CD4-positive, alpha-beta T cell (primary cell): ENCODE data around the gene WNT9A. TPM values are rescaled to one million over a fixed set of nuclear protein-coding genes. Genes with fewer than 3 reads are reported as not detected.

ENCODE experiments used
- ATAC-seq: fragments of 200-7000 bp; cut with Tn5 transposase; one replicate; pipeline ENCODE4 v1.10.0; 2022; ENCODE audit warnings: mild to moderate bottlenecking; ENCODE audit not compliant: poor library complexity
- CTCF ChIA-PET: fragments of 350-600 bp; sonication (Branson Sonifier 250); formaldehyde crosslinking; loops from one replicate; lab custom pipeline; 2021; ENCODE audit warnings: antibody characterized with exemption, inconsistent platforms; lab: Charles Lee
- POLR2A ChIA-PET: fragments of 350-600 bp; sonication (Branson Sonifier 250); formaldehyde crosslinking; loops from one replicate; lab custom pipeline; 2021; ENCODE audit warnings: antibody characterized with exemption, inconsistent platforms; lab: Charles Lee
- DNase-seq, 14 experiments: peaks; one replicate each; pipeline ENCODE4 v3.0.0-alpha.2; 2013 to 2020; ENCODE audit warnings: mixed read lengths in 2 of 14
- H3K27ac ChIP-seq, 2 donors: one replicate each; pipeline versions ENCODE4 v1.5.1 to v1.7.0; 2013; ENCODE audit warnings: low read length in 2 of 2, low read depth in 1 of 2, mild to moderate bottlenecking in 1 of 2
- H3K27me3 ChIP-seq, 2 experiments: 1 replicate in 1 of 2; 2 replicates in 1 of 2; pipeline versions ENCODE4 v1.6.1 to v1.7.0; 2013; ENCODE audit warnings: low read length in 2 of 2, control low read depth in 1 of 2, mild to moderate bottlenecking in 1 of 2, moderate library complexity in 1 of 2; ENCODE audit not compliant: insufficient read depth in 2 of 2, control insufficient read depth in 1 of 2
- H3K36me3 ChIP-seq: one replicate; pipeline ENCODE4 v1.6.1; 2013; ENCODE audit warnings: low read length, control low read depth; ENCODE audit not compliant: insufficient read depth
- H3K4me1 ChIP-seq: one replicate; pipeline ENCODE4 v1.6.1; 2013; ENCODE audit warnings: low read length, control low read depth; ENCODE audit not compliant: insufficient read depth
- H3K4me3 ChIP-seq: one replicate; pipeline ENCODE4 v1.5.1; 2013; ENCODE audit warnings: mild to moderate bottlenecking, low read length, moderate library complexity
- H3K9me3 ChIP-seq, 2 experiments: 1 replicate in 1 of 2; 2 replicates in 1 of 2; pipeline versions ENCODE4 v1.6.1 to v1.7.0; 2013; ENCODE audit warnings: low read length in 2 of 2, mild to moderate bottlenecking in 2 of 2, control low read depth in 1 of 2, moderate library complexity in 1 of 2; ENCODE audit not compliant: control insufficient read depth in 1 of 2, insufficient read depth in 1 of 2
- H3K27ac Mint-ChIP-seq: one replicate; pipeline ENCODE4 v1.8.0; 2020; ENCODE audit warnings: mixed read lengths
- H3K27me3 Mint-ChIP-seq: one replicate; pipeline ENCODE4 v1.8.0; 2021; ENCODE audit warnings: mixed read lengths
- H3K36me3 Mint-ChIP-seq: one replicate; pipeline ENCODE4 v1.8.0; 2021; ENCODE audit warnings: low read depth, mixed read lengths
- H3K4me1 Mint-ChIP-seq: one replicate; pipeline ENCODE4 v1.8.0; 2021; ENCODE audit warnings: low read depth, mixed read lengths
- H3K4me3 Mint-ChIP-seq: one replicate; pipeline ENCODE4 v1.8.0; 2020; ENCODE audit warnings: mild to moderate bottlenecking, mixed read lengths
- H3K9me3 Mint-ChIP-seq: one replicate; pipeline ENCODE4 v1.8.0; 2020; ENCODE audit warnings: mixed read lengths
- intact Hi-C, 2 experiments: fragments of 100-400 bp; cut with DNase I in 1 of 2; cut with micrococcal nuclease in 1 of 2; formaldehyde crosslinking; loops; one replicate each; pipeline versions ENCODE4 v1.15.1 to v1.9.0; 2023 to 2025; cut with DNase I, micrococcal nuclease
- polyA plus RNA-seq, 2 donors: library from polyadenylated mRNA; unstranded; fragments of 120-200 nt; gene quantifications; one replicate each; pipeline ENCODE4 v1.2.1, GENCODE V29; 2013
- total RNA-seq, 174 experiments: library from RNA in 2 of 174; stranded (reverse) in 2 of 174; gene quantifications; one replicate each; pipeline ENCODE4 v1.2.3 and lab custom pipeline; 2021 to 2026
- TF ChIP-seq, protein P1 (sequence below): fragments of 200-600 bp; IDR thresholded peaks from one replicate; pipeline ENCODE4 v1.8.0; 2022; ENCODE audit warnings: antibody characterized with exemption, mild to moderate bottlenecking

WNT9A gene, protein sequence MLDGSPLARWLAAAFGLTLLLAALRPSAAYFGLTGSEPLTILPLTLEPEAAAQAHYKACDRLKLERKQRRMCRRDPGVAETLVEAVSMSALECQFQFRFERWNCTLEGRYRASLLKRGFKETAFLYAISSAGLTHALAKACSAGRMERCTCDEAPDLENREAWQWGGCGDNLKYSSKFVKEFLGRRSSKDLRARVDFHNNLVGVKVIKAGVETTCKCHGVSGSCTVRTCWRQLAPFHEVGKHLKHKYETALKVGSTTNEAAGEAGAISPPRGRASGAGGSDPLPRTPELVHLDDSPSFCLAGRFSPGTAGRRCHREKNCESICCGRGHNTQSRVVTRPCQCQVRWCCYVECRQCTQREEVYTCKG
- not detected for total RNA-seq
- polyA plus RNA-seq (2013, experiment 1 of 2), result 0.21 TPM
- polyA plus RNA-seq (2013, experiment 2 of 2), result 0.26 TPM
- total RNA-seq (lab: John Stamatoyannopoulos, UW), result 0 to 8.5 (median 0.22) reads per million in 172 experiments

DNA sequence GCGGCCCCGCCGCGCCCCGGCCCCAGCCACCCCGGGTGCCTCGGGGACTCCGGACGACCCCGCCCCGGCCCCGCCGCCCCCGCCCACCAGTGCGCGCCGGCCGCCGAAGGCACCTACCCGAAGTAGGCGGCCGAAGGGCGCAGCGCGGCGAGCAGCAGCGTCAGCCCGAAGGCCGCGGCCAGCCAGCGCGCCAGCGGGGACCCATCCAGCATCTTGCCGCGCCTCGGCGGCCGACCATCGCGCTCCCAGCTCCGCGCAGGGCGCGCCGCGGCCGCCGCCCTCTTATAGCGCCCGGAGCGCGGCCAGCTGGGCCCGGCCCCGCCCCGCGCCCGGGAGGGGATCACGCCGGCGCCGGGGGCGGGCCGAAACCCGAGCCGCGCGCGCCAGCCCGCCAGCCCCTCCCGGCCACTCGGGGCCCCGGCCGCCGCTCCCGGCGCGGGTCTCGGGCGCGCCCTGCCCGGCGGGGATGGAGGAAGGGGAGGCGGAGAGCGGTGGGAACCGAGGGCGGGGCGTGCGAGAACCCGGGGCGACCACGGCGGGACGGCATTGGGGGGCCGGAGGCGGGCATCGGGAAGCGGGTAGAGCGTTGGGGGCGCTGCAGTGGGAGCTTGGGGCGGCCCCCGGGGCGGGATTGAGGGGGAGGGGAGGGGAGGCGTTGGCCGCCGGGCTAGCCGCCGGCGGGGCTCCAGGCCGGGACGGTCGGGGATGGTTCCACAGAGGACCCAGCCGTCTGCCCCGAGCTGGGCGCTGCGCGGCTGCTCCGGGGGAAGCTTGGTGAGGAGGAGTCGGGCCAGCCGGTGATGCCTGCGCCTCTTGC, at the start of gene WNT9A:
WNT9A (minus strand) TSS at position 257 of the 817 bp plus-strand sequence; CDS start at position 212, 45 bp downstream.
- Mint-ChIP-seq H3K4me1 (no peaks in the 10 kb centered on the region), H3K27ac (no peak within 1 kb of the TSS), H3K9me3 (no peaks in the 10 kb centered on the region), H3K4me3 (peak within 1 kb of the TSS; percentile 66), H3K36me3 (no peaks in the 10 kb centered on the region), H3K27me3 (peaks cover 19% of the 10 kb centered on the region)
- Histone ChIP-seq H3K4me1 (peaks cover 22% of the 10 kb centered on the region), H3K27ac (no peak within 1 kb of the TSS), H3K4me3 (peak within 1 kb of the TSS; percentile 33), H3K27me3 (peaks cover 13 to 19% of the 10 kb centered on the region in 2 experiments), H3K9me3 (peaks cover 0 to 15% of the 10 kb centered on the region in 2 experiments), H3K36me3 (no peaks in the 10 kb centered on the region)
- ChIA-PET CTCF (interaction anchor here (1.6 kb wide), 1 partner anchor 186 kb away, joined by 6 read pairs; no protein-coding TSS in a partner anchor), POLR2A (interaction anchor here (0.5 to 1.4 kb wide), 3 partner anchors 160 to 189 kb away, joined by 3 to 7 read pairs (median 6); no protein-coding TSS in a partner anchor)
- TF ChIP-seq, protein P1, sequence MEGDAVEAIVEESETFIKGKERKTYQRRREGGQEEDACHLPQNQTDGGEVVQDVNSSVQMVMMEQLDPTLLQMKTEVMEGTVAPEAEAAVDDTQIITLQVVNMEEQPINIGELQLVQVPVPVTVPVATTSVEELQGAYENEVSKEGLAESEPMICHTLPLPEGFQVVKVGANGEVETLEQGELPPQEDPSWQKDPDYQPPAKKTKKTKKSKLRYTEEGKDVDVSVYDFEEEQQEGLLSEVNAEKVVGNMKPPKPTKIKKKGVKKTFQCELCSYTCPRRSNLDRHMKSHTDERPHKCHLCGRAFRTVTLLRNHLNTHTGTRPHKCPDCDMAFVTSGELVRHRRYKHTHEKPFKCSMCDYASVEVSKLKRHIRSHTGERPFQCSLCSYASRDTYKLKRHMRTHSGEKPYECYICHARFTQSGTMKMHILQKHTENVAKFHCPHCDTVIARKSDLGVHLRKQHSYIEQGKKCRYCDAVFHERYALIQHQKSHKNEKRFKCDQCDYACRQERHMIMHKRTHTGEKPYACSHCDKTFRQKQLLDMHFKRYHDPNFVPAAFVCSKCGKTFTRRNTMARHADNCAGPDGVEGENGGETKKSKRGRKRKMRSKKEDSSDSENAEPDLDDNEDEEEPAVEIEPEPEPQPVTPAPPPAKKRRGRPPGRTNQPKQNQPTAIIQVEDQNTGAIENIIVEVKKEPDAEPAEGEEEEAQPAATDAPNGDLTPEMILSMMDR, result no peak
- DNase-seq, result peak in 4 of 14 experiments; percentile 8 to 48 (median 34)
- ATAC-seq, result peak; percentile 35
- intact Hi-C loops, result loop anchor here (2.0 to 5.0 kb wide), 4 partner anchors 97 to 465 kb away; no protein-coding TSS in a partner anchor

DNA sequence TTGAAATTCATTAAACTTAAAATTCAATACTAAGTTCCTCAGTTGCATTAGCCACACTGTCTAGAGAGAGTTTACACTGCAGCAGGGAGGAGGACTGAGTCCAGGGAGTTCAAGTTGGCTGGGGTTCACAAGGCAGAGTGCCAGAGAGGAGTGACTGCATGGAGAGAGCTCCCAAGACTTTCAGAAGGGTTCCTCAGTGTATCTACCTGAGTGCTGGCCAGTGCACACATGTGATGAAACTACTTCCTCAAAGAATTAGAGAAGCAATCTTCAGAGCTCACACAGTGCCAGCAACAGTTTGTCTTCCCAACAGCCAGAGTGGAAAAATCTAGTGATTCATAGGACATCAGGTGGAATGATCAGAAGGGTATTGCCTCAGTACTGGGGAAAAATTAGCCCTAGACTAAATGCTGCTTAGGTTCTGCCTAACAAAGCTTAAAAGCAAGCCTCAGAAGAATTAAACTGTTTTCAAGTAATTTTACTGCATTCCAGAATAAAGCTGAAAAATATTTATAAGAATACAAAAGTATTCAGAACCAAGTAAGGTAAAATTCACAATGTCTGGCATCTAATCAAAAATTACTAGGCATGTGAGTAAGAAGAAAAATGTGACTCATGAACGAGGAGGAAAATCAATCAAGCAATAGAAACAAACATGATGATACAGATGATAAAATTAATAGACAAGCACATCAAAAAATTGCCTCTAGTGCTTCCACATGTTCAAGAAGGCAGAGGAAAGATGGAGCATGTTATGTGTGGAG, 48.6 kb upstream of the WNT9A start:
- no peak overlapping the region for H3K4me3 ChIP-seq
- H3K9me3 ChIP-seq, result peaks cover 21% of the 10 kb centered on the region in 2 experiments
- H3K27ac ChIP-seq, result no peak overlapping the region
- intact Hi-C loops, result loop anchor here in 1 of 2 experiments (10.0 kb wide), 1 partner anchor 108 kb away; the partner anchor contains the start of genes C1orf35 and MRPL55
- DNase-seq, result no peak
- Mint-ChIP-seq H3K4me3 (no peak overlapping the region), H3K27me3 (peaks cover 19% of the 10 kb centered on the region), H3K9me3 (peaks cover 7% of the 10 kb centered on the region), H3K27ac (no peak overlapping the region), H3K36me3 (no peaks in the 10 kb centered on the region), H3K4me1 (no peaks in the 10 kb centered on the region)
- no peaks in the 10 kb centered on the region for H3K4me1 ChIP-seq
- peaks cover 0 to 2% of the 10 kb centered on the region in 2 experiments for H3K27me3 ChIP-seq
- ChIA-PET CTCF (no interaction called here), POLR2A (no interaction called here)
- H3K36me3 ChIP-seq, result no peaks in the 10 kb centered on the region
- TF ChIP-seq, protein P1, result no peak
- ATAC-seq, result no peak
